Epithelial cell of esophagus (primary cell): ENCODE measurements around the gene SH3GL3.
A peak's percentile ranks its signal among the peaks of the same experiment; 100 is the strongest.

Source experiments
- DNase-seq: peaks from one replicate; pipeline ENCODE4 v3.0.0; 2010; ENCODE audit warnings: low read depth
- H3K4me3 ChIP-seq: 2 replicates; pipeline ENCODE4 v1.5.1; 2011; ENCODE audit warnings: mild to moderate bottlenecking, low read length, control low read depth
- CTCF ChIP-seq: IDR thresholded peaks from 2 replicates; pipeline ENCODE4 v1.5.1; 2011; ENCODE audit warnings: low read depth, mild to moderate bottlenecking, low read length, control low read depth, inconsistent platforms; ENCODE audit not compliant: insufficient read depth; ENCODE audit errors: missing control alignments

Gene SH3GL3

GRCh38 chr15:83515164-83515563 is 68.0 kb downstream of the SH3GL3 start:
- no peak for TF ChIP-seq CTCF
- DNase-seq, result peak; percentile 40
- no peak overlapping the region for H3K4me3 ChIP-seq

- TF ChIP-seq CTCF, result no peak
- DNase-seq, result peak; percentile 44
- H3K4me3 ChIP-seq, result no peak overlapping the region
These were observed 69.8 kb downstream of the SH3GL3 start for GRCh38 chr15:83516935-83517334.

GRCh38 chr15:83526319-83526718 is 79.2 kb downstream of the SH3GL3 start:
- TF ChIP-seq CTCF, result no peak
- no peak overlapping the region for H3K4me3 ChIP-seq
- no peak for DNase-seq

- no peak for DNase-seq
- no peak for TF ChIP-seq CTCF
- no peak overlapping the region for H3K4me3 ChIP-seq
These were observed 86.3 kb downstream of the SH3GL3 start for GRCh38 chr15:83533410-83533962.

GRCh38 chr15:83537606-83538005 is 90.5 kb downstream of the SH3GL3 start:
- H3K4me3 ChIP-seq, result no peak overlapping the region
- no peak for DNase-seq
- no peak for TF ChIP-seq CTCF

- no peak for TF ChIP-seq CTCF
- H3K4me3 ChIP-seq, result no peak overlapping the region
- DNase-seq, result no peak
These were observed 91.5 kb downstream of the SH3GL3 start for GRCh38 chr15:83538682-83539081.

GRCh38 chr15:83545804-83546511 is 98.8 kb downstream of the SH3GL3 start:
- peak; percentile 57 for DNase-seq
- TF ChIP-seq CTCF, result no peak
- H3K4me3 ChIP-seq, result no peak overlapping the region
